Spleen (tissue), 7 donors: ENCODE data around the gene PARD6A.

Experiments used
- POLR2A ChIP-seq, 3 donors: fragments of 450-650 bp; IDR thresholded peaks; one replicate each; pipeline ENCODE4 v1.5.1; 2017; ENCODE audit warnings: antibody characterized with exemption in 3 of 3, mild to moderate bottlenecking in 1 of 3
- POLR2AphosphoS5 ChIP-seq, 3 donors: sonication (generic); formaldehyde crosslinking; IDR thresholded peaks; one replicate each; pipeline ENCODE4 v1.5.1; 2017; ENCODE audit warnings: antibody characterized with exemption in 3 of 3
- TF ChIP-seq, protein P1 (sequence below), 11 experiments: fragments of 200-600 bp in 7 of 11; fragments of 450-650 bp in 4 of 11; sonication (generic) in 4 of 11; IDR thresholded peaks in 8 of 11; conservative IDR thresholded peaks in 3 of 11; 1 replicate in 7 of 11; 2 replicates in 4 of 11; pipeline versions ENCODE4 v1.4.0 to v1.8.0; 2016 to 2021; ENCODE audit warnings: antibody characterized with exemption in 11 of 11, inconsistent platforms in 4 of 11, mild to moderate bottlenecking in 1 of 11
- donor health status: DM: no; HTN: no; CAD: no; lungs with moderate emphysema.
- donor health status: DM: no; HTN: no; CAD: no.
- donor health status: DM: no; HTN: no; CAD: no.

DNA sequence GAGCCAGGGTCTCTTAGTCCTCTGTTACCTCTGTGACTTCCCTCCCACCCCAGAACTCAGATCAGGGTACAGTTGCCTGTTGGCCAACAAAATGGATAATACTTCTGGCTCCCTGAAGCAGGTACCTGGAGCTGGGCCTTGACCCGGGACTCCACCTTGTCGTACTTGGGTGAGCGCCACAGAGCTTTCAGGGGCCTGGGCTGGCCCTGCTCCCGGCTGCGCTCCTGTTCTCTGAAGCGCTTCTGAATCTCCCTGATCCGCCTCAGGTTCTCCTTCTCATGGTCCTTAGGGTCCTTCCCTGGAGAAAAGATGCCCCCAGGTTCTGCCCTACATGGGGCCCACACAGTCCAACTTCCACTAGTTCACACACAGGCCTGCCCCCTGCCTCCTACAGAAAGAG, 4.1 kb downstream of the PARD6A start:
- TF ChIP-seq, protein P1, sequence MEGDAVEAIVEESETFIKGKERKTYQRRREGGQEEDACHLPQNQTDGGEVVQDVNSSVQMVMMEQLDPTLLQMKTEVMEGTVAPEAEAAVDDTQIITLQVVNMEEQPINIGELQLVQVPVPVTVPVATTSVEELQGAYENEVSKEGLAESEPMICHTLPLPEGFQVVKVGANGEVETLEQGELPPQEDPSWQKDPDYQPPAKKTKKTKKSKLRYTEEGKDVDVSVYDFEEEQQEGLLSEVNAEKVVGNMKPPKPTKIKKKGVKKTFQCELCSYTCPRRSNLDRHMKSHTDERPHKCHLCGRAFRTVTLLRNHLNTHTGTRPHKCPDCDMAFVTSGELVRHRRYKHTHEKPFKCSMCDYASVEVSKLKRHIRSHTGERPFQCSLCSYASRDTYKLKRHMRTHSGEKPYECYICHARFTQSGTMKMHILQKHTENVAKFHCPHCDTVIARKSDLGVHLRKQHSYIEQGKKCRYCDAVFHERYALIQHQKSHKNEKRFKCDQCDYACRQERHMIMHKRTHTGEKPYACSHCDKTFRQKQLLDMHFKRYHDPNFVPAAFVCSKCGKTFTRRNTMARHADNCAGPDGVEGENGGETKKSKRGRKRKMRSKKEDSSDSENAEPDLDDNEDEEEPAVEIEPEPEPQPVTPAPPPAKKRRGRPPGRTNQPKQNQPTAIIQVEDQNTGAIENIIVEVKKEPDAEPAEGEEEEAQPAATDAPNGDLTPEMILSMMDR (IDR thresholded peaks at IDR 0.05 in 8 of 11, conservative IDR thresholded peaks at IDR 0.05 in 3 of 11): no peak
- TF ChIP-seq POLR2AphosphoS5 (IDR thresholded peaks at IDR 0.05) (no peak), POLR2A (IDR thresholded peaks at IDR 0.05) (no peak)
